DOHH2 (cell line): ENCODE results near the gene BRD3OS.
A peak's percentile ranks its signal among the peaks of the same experiment; 100 is the strongest.

Source experiments
- H3F3A ChIP-seq: fragments of 200-600 bp; sonication (generic), shearing (Covaris generic); 2 replicates; pipeline ENCODE4 v1.6.0; 2016; ENCODE audit warnings: antibody characterized with exemption, mild to moderate bottlenecking; ENCODE audit not compliant: control insufficient read depth, insufficient read depth
- H3K27ac ChIP-seq: fragments of 200-600 bp; sonication (generic); 2 replicates; pipeline ENCODE4 v1.5.1; 2014; ENCODE audit warnings: low read depth, mild to moderate bottlenecking, low read length, moderate library complexity
- H3K27me3 ChIP-seq: fragments of 200-600 bp; sonication (generic); 2 replicates; pipeline ENCODE4 v1.6.1; 2014; ENCODE audit warnings: mild to moderate bottlenecking, low read length, mixed read lengths; ENCODE audit not compliant: control insufficient read depth
- H3K36me3 ChIP-seq: fragments of 200-600 bp; sonication (generic); 2 replicates; pipeline ENCODE4 v1.6.1; 2014; ENCODE audit warnings: mild to moderate bottlenecking, low read length, moderate library complexity, mixed read lengths; ENCODE audit not compliant: control insufficient read depth
- H3K4me1 ChIP-seq: fragments of 200-600 bp; sonication (generic); 2 replicates; pipeline ENCODE4 v1.6.1; 2014; ENCODE audit warnings: mild to moderate bottlenecking, low read length, mixed read lengths; ENCODE audit not compliant: control insufficient read depth
- H3K4me2 ChIP-seq: fragments of 200-600 bp; sonication (generic); 2 replicates; pipeline ENCODE4 v1.6.0; 2014; ENCODE audit warnings: mild to moderate bottlenecking, low read length, moderate library complexity
- H3K4me3 ChIP-seq: fragments of 200-600 bp; sonication (generic); 2 replicates; pipeline ENCODE4 v1.5.1; 2014; ENCODE audit warnings: mild to moderate bottlenecking, low read length, mixed read lengths
- H3K79me2 ChIP-seq: fragments of 200-600 bp; sonication (generic); 2 replicates; pipeline ENCODE4 v1.6.1; 2014; ENCODE audit warnings: mild to moderate bottlenecking, low read length, mixed read lengths; ENCODE audit not compliant: control insufficient read depth
- H3K9me2 ChIP-seq: fragments of 200-600 bp; sonication (generic); replicated peaks from 2 replicates; pipeline ENCODE4 v1.6.1; 2014; ENCODE audit warnings: mild to moderate bottlenecking, low read length, mixed read lengths; ENCODE audit not compliant: control insufficient read depth
- H3K9me3 ChIP-seq: fragments of 200-600 bp; sonication (generic); 2 replicates; pipeline ENCODE4 v1.6.1; 2014; ENCODE audit warnings: antibody characterized with exemption, low read length, mixed read lengths; ENCODE audit not compliant: control insufficient read depth, insufficient read depth
- H4K20me1 ChIP-seq: fragments of 200-600 bp; sonication (generic); 2 replicates; pipeline ENCODE4 v1.6.0; 2014; ENCODE audit warnings: low read depth, mild to moderate bottlenecking, antibody characterized with exemption, low read length, moderate library complexity; ENCODE audit not compliant: control insufficient read depth, insufficient read depth
- CTCF ChIP-seq: fragments of 200-600 bp; sonication (generic); IDR thresholded peaks from one replicate; pipeline ENCODE4 v1.5.1; 2014; ENCODE audit warnings: antibody characterized with exemption, mild to moderate bottlenecking, low read depth, low read length; ENCODE audit not compliant: poor library complexity, severe bottlenecking
- EZH2phosphoT487 ChIP-seq: fragments of 200-600 bp; sonication (generic); IDR thresholded peaks from 2 replicates; pipeline ENCODE4 v1.6.1; 2017; ENCODE audit warnings: borderline replicate concordance, mild to moderate bottlenecking, antibody characterized with exemption, low read length, moderate library complexity, mixed read lengths

BRD3OS gene

GRCh38 chr9:134067904-134068743 lies 42.8 kb downstream of the BRD3OS start, which contains the start of gene BRD3:
Gene BRD3, minus strand, starts transcription at chr9:134068026. Its CDS starts 14,549 bp downstream, at chr9:134053477.
- peaks cover 41% of the 10 kb centered on the region for H3K79me2 ChIP-seq
- TF ChIP-seq CTCF (no peak), EZH2phosphoT487 (no peak)
- peak within 1 kb of the TSS; percentile 91 for H3K4me2 ChIP-seq
- H3K27ac ChIP-seq: peak within 1 kb of the TSS; percentile 59
- H3K4me3 ChIP-seq: peak within 1 kb of the TSS; percentile 91
- H3K9me2 ChIP-seq: no peaks in the 10 kb centered on the region
- H3K4me1 ChIP-seq: peaks cover 20% of the 10 kb centered on the region
- H3K36me3 ChIP-seq: peaks cover 7% of the 10 kb centered on the region
- no peaks in the 10 kb centered on the region for H3F3A ChIP-seq
- peaks cover 7% of the 10 kb centered on the region for H4K20me1 ChIP-seq
- H3K9me3 ChIP-seq: no peaks in the 10 kb centered on the region
- peaks cover 27% of the 10 kb centered on the region for H3K27me3 ChIP-seq

- H3K9me3 ChIP-seq: no peaks in the 10 kb centered on the region
- H3K4me2 ChIP-seq: peak overlapping the region; percentile 68
- no peaks in the 10 kb centered on the region for H3K9me2 ChIP-seq
- peaks cover 33% of the 10 kb centered on the region for H3K79me2 ChIP-seq
- peaks cover 7% of the 10 kb centered on the region for H4K20me1 ChIP-seq
- no peak overlapping the region for H3K27ac ChIP-seq
- no peaks in the 10 kb centered on the region for H3F3A ChIP-seq
- H3K27me3 ChIP-seq: peaks cover 27% of the 10 kb centered on the region
- TF ChIP-seq CTCF (no peak), EZH2phosphoT487 (no peak)
- H3K4me1 ChIP-seq: peaks cover 20% of the 10 kb centered on the region
- H3K36me3 ChIP-seq: peaks cover 7% of the 10 kb centered on the region
- H3K4me3 ChIP-seq: peak overlapping the region; percentile 67
Observed at GRCh38 chr9:134068744-134069479, 43.6 kb downstream of the BRD3OS start.

GRCh38 chr9:134069480-134070399 lies 44.5 kb downstream of the BRD3OS start:
- Histone ChIP-seq H3K36me3 (peaks cover 4% of the 10 kb centered on the region), H3K27me3 (peaks cover 29% of the 10 kb centered on the region), H3K4me2 (peak overlapping the region; percentile 68), H3K9me2 (no peaks in the 10 kb centered on the region), H3K79me2 (peaks cover 25% of the 10 kb centered on the region), H3K4me1 (peaks cover 20% of the 10 kb centered on the region), H3K9me3 (no peaks in the 10 kb centered on the region), H3K4me3 (peak overlapping the region; percentile 67), H3K27ac (no peak overlapping the region), H3F3A (no peaks in the 10 kb centered on the region), H4K20me1 (peaks cover 6% of the 10 kb centered on the region)
- TF ChIP-seq EZH2phosphoT487 (no peak), CTCF (no peak)
